ENCODE results near the gene HBG2.

HBG2 gene

DNA sequence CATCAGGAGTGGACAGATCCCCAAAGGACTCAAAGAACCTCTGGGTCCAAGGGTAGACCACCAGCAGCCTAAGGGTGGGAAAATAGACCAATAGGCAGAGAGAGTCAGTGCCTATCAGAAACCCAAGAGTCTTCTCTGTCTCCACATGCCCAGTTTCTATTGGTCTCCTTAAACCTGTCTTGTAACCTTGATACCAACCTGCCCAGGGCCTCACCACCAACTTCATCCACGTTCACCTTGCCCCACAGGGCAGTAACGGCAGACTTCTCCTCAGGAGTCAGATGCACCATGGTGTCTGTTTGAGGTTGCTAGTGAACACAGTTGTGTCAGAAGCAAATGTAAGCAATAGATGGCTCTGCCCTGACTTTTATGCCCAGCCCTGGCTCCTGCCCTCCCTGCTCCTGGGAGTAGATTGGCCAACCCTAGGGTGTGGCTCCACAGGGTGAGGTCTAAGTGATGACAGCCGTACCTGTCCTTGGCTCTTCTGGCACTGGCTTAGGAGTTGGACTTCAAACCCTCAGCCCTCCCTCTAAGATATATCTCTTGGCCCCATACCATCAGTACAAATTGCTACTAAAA is 27.8 kb downstream of the HBG2 start, which contains the start of gene HBB:
HBB (minus strand) TSS at position 340 of the 579 bp plus-strand sequence; CDS start at position 290, 50 bp downstream.
- no peak for DNase-seq

- no peak for DNase-seq
Measured at GRCh38 chr11:5225480-5225871, 29.1 kb downstream of the HBG2 start.

GRCh38 chr11:5224538-5225479 is 29.8 kb downstream of the HBG2 start:
- DNase-seq = no peak

GRCh38 chr11:5223686-5224085 is 30.9 kb downstream of the HBG2 start:
- no peak for DNase-seq

GRCh38 chr11:5223146-5223545 is 31.4 kb downstream of the HBG2 start:
- no peak for DNase-seq

- DNase-seq = no peak
Measured at GRCh38 chr11:5210376-5210885, 44.1 kb downstream of the HBG2 start.

GRCh38 chr11:5204787-5205186 is 49.8 kb downstream of the HBG2 start:
- DNase-seq = peak; percentile 4

- DNase-seq = no peak
Measured at GRCh38 chr11:5203366-5203765, 51.2 kb downstream of the HBG2 start.
